HepG2 (cell line): ENCODE results near the gene AXIN1. TPM values are rescaled to one million over a fixed set of nuclear protein-coding genes. Genes with fewer than 3 reads are reported as not detected.

ENCODE experiments used
- ATRX ChIP-seq: sonication (generic); formaldehyde crosslinking; IDR thresholded peaks from 2 replicates; pipeline ENCODE4 v1.4.0; 2020; ENCODE audit warnings: missing genetic modification reagents, borderline replicate concordance
- EEA1 ChIP-seq: sonication (generic); formaldehyde crosslinking; IDR thresholded peaks from 2 replicates; pipeline ENCODE4 v1.5.1; 2020; ENCODE audit warnings: mild to moderate bottlenecking, missing genetic modification reagents, borderline replicate concordance
- ELF3 ChIP-seq: IDR thresholded peaks from 2 replicates; pipeline ENCODE4 v1.6.1; 2016; ENCODE audit warnings: missing genetic modification reagents, missing compliant biosample characterization
- GATA4 ChIP-seq: sonication (generic); IDR thresholded peaks from 2 replicates; pipeline ENCODE4 v1.6.1; 2016; ENCODE audit warnings: antibody characterized with exemption, low read depth, borderline replicate concordance
- GMEB2 ChIP-seq: IDR thresholded peaks from 2 replicates; pipeline ENCODE4 v1.6.1; 2016; ENCODE audit warnings: missing biosample characterization, missing genetic modification reagents, low read depth
- HDAC1 ChIP-seq: sonication (generic); formaldehyde crosslinking; IDR thresholded peaks from 2 replicates; pipeline ENCODE4 v1.5.1; 2020; ENCODE audit warnings: mild to moderate bottlenecking, missing genetic modification reagents
- HNRNPK ChIP-seq: fragments of 200-400 bp; formaldehyde crosslinking; IDR thresholded peaks from 2 replicates; pipeline ENCODE4 v1.6.1; 2018; ENCODE audit warnings: low read length, low read depth, moderate library complexity, mild to moderate bottlenecking; ENCODE audit not compliant: poor library complexity, severe bottlenecking
- KMT2A ChIP-seq: sonication (generic); formaldehyde crosslinking; IDR thresholded peaks from 2 replicates; pipeline ENCODE4 v1.4.0; 2020; ENCODE audit warnings: missing genetic modification reagents
- MAX ChIP-seq: IDR thresholded peaks from 2 replicates; pipeline ENCODE4 v1.6.1; 2012; ENCODE audit warnings: inconsistent platforms
- MYNN ChIP-seq: sonication (generic); formaldehyde crosslinking; IDR thresholded peaks from 2 replicates; pipeline ENCODE4 v1.4.0; 2020; ENCODE audit warnings: mild to moderate bottlenecking, low read depth, missing genetic modification reagents
- POLR2A ChIP-seq, 2 experiments: IDR thresholded peaks; 2 replicates each; pipeline ENCODE4 v1.6.1; 2011; ENCODE audit warnings: low read depth in 2 of 2, low read length in 2 of 2, mild to moderate bottlenecking in 1 of 2, moderate library complexity in 1 of 2; ENCODE audit not compliant: insufficient read depth in 1 of 2
- POLR2AphosphoS5 ChIP-seq: IDR thresholded peaks from 2 replicates; pipeline ENCODE4 v1.6.1; 2012; ENCODE audit warnings: low read depth, low read length
- SAP130 ChIP-seq: IDR thresholded peaks from 2 replicates; pipeline ENCODE4 v1.6.1; 2016; ENCODE audit warnings: low read depth
- SRY ChIP-seq: sonication (generic); formaldehyde crosslinking; IDR thresholded peaks from 2 replicates; pipeline ENCODE4 v1.8.0; 2022; ENCODE audit warnings: mild to moderate bottlenecking, missing genetic modification reagents
- TAF1 ChIP-seq: sonication (generic); formaldehyde crosslinking; IDR thresholded peaks from 2 replicates; pipeline ENCODE4 v1.4.0; 2020; ENCODE audit warnings: missing genetic modification reagents
- TSC22D2 ChIP-seq: sonication (generic); formaldehyde crosslinking; IDR thresholded peaks from 2 replicates; pipeline ENCODE4 v1.5.1; 2020; ENCODE audit warnings: missing genetic modification reagents, mild to moderate bottlenecking, borderline replicate concordance
- YEATS4 ChIP-seq: sonication (generic); formaldehyde crosslinking; IDR thresholded peaks from 2 replicates; pipeline ENCODE4 v1.4.0; 2020; ENCODE audit warnings: missing genetic modification reagents, borderline replicate concordance
- ZNF256 ChIP-seq: sonication (generic); formaldehyde crosslinking; conservative IDR thresholded peaks from 2 replicates; pipeline ENCODE4 v1.4.0; 2020; ENCODE audit warnings: missing genetic modification reagents
- ZNF292 ChIP-seq: sonication (generic); formaldehyde crosslinking; IDR thresholded peaks from 2 replicates; pipeline ENCODE4 v1.8.1; 2022; ENCODE audit warnings: mild to moderate bottlenecking, low read depth, missing genetic modification reagents, borderline replicate concordance
- ZNF30 ChIP-seq: sonication (generic); formaldehyde crosslinking; IDR thresholded peaks from 2 replicates; pipeline ENCODE4 v1.5.0; 2020; ENCODE audit warnings: mild to moderate bottlenecking, missing genetic modification reagents
- ZNF569 ChIP-seq: sonication (generic); formaldehyde crosslinking; IDR thresholded peaks from 2 replicates; pipeline ENCODE4 v1.5.0; 2020; ENCODE audit warnings: mild to moderate bottlenecking, missing genetic modification reagents, moderate library complexity, borderline replicate concordance
- ZNF772 ChIP-seq: sonication (generic); formaldehyde crosslinking; IDR thresholded peaks from 2 replicates; pipeline ENCODE4 v1.5.0; 2020; ENCODE audit warnings: mild to moderate bottlenecking, missing genetic modification reagents
- polyA plus RNA-seq, 8 experiments: library from polyadenylated mRNA; depleted of rRNA in 3 of 8; stranded (reverse) in 7 of 8; unstranded in 1 of 8; fragments of >200 nt; fragmentation: Illumina TruSeq in 4 of 8; extraction: Trizol in 4 of 8; gene quantifications; 2 replicates each; pipeline versions ENCODE4 v1.2.1 to v1.2.3, GENCODE V29; 2011 to 2016; ENCODE audit warnings: low read depth in 4 of 8, missing spikeins in 1 of 8, mixed read lengths in 1 of 8; ENCODE audit not compliant: insufficient read depth in 1 of 8
- total RNA-seq, 5 experiments: library from RNA; depleted of rRNA; stranded (reverse); fragments of >200 nt; fragmentation: Illumina TruSeq; extraction: Trizol; gene quantifications; 2 replicates each; pipeline ENCODE4 v1.2.3, GENCODE V29; 2016; ENCODE audit warnings: low read depth in 1 of 5
- TF ChIP-seq, protein P1 (sequence below): sonication (generic); formaldehyde crosslinking; IDR thresholded peaks from 2 replicates; pipeline ENCODE4 v1.4.0; 2020; ENCODE audit warnings: missing genetic modification reagents
- TF ChIP-seq, protein P2 (sequence below): IDR thresholded peaks from 2 replicates; pipeline ENCODE4 v1.6.1; 2016; ENCODE audit warnings: mild to moderate bottlenecking, missing biosample characterization, missing genetic modification reagents
- TF ChIP-seq, protein P3 (sequence below): sonication (generic); formaldehyde crosslinking; IDR thresholded peaks from 2 replicates; pipeline ENCODE4 v1.5.0; 2020; ENCODE audit warnings: missing genetic modification reagents

Gene AXIN1
- total and polyA plus RNA-seq, 2 of the 13 experiments (the other 11 are each of a cell fraction or from before 2014, with no cell fraction given) = 24.0 to 26.0 TPM

DNA sequence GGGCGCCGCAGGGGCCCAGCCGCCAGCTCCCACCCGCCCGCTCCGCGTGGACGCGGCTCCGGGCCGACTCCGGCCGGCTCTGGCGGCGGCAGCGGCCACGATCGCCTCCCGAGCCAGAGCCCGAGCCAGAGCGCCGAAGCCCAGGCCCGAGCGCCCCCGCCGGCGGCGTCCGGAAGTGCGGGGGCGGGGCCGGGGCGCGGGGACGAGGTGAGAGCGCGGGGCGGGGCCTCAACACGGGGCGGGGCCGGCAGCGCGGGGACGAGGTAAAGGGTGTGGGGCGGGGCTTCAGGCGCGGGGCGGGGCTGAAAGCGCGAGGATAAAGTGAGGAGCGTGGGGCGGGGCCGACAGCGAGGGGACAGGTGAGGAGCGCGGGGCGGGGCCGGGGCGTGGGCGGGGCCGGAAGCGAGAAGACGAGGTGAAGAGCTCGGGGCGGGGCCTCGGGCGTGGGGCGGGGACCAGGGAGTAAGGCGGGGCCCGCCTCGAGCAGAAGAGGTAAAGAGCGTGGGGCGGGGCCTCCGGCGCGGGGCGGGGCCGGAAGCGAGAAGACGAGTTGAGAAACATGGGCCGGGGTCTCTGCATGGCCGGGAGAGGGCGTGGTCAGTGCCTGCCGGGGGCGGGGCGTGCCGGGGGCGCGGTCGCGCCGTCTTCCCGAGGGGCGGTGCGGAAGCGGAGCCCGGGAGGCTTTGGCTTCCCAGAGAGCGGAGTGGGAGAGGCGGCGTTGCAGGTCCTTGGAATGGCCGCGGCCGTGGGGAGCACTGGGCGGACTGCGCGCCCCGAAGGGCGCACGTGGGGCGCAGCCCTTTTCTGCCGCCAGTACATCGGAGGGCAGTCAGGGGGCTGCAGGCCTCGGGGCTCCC is at the start of gene AXIN1 (continued):
- TF ChIP-seq SRY (0 out of 2 replicates have a peak, but pooled peaks have one; percentile 79), GMEB2 (CRISPR knock-in tag) (no peak), ZNF292 (no peak), ZNF569 (no peak), TSC22D2 (no peak), ZNF772 (CRISPR knock-in tag) (peak; percentile 73; the same call in 1 of the 2 replicates), EEA1 (peak; percentile 93; the same call in 1 of the 2 replicates), HNRNPK (no peak), MYNN (CRISPR knock-in tag) (0 out of 2 replicates have a peak, but pooled peaks have one; percentile 69), TAF1 (CRISPR knock-in tag) (peak; percentile 59; the same call in 1 of the 2 replicates), ATRX (CRISPR knock-in tag) (no peak), POLR2A (IDR thresholded peaks at IDR 0.05; ENCODE audit: insufficient read depth in 1 of 2, low read depth in 2 of 2, low read length in 2 of 2) (peak; percentile 53 to 85), POLR2AphosphoS5 (peak; percentile 83), ZNF30 (CRISPR knock-in tag) (no peak), GATA4 (peak; percentile 41; the same call in 1 of the 2 replicates), ELF3 (CRISPR knock-in tag) (peak; percentile 33; the same call in 1 of the 2 replicates), SAP130 (CRISPR knock-in tag) (peak; percentile 82), YEATS4 (peak; percentile 71; the same call in 1 of the 2 replicates), HDAC1 (peak; percentile 68), ZNF256 (CRISPR knock-in tag) (no peak), KMT2A (CRISPR knock-in tag) (0 out of 2 replicates have a peak, but pooled peaks have one; percentile 19), MAX (no peak; the same call in 1 of the 2 replicates)
- TF ChIP-seq, protein P1, sequence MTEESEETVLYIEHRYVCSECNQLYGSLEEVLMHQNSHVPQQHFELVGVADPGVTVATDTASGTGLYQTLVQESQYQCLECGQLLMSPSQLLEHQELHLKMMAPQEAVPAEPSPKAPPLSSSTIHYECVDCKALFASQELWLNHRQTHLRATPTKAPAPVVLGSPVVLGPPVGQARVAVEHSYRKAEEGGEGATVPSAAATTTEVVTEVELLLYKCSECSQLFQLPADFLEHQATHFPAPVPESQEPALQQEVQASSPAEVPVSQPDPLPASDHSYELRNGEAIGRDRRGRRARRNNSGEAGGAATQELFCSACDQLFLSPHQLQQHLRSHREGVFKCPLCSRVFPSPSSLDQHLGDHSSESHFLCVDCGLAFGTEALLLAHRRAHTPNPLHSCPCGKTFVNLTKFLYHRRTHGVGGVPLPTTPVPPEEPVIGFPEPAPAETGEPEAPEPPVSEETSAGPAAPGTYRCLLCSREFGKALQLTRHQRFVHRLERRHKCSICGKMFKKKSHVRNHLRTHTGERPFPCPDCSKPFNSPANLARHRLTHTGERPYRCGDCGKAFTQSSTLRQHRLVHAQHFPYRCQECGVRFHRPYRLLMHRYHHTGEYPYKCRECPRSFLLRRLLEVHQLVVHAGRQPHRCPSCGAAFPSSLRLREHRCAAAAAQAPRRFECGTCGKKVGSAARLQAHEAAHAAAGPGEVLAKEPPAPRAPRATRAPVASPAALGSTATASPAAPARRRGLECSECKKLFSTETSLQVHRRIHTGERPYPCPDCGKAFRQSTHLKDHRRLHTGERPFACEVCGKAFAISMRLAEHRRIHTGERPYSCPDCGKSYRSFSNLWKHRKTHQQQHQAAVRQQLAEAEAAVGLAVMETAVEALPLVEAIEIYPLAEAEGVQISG (CRISPR knock-in tag) = peak; percentile 27; the same call in 1 of the 2 replicates
- TF ChIP-seq, protein P2, sequence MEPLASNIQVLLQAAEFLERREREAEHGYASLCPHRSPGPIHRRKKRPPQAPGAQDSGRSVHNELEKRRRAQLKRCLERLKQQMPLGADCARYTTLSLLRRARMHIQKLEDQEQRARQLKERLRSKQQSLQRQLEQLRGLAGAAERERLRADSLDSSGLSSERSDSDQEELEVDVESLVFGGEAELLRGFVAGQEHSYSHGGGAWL (CRISPR knock-in tag) = peak; percentile 74; the same call in 1 of the 2 replicates
- TF ChIP-seq, protein P3, sequence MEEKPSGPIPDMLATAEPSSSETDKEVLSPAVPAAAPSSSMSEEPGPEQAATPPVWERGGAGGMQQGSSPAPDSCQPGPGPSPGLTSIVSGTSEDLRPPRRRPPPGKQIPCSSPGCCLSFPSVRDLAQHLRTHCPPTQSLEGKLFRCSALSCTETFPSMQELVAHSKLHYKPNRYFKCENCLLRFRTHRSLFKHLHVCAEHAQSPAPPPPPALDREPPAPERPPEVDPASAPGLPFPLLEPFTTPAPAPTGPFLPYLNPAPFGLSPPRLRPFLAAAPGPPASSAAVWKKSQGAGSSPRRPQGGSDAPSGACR (CRISPR knock-in tag) = 0 out of 2 replicates have a peak, but pooled peaks have one; percentile 51
